NOMO-1 treated with DMSO at 0.1 percent for 48 hours (cell line): ENCODE results near the gene ELOB.

ENCODE experiments used
- DNase-seq: peaks from one replicate; lab custom pipeline; 2025; ENCODE audit not compliant: unreplicated experiment; lab: John Stamatoyannopoulos, UW

ELOB gene

GRCh38 chr16:2769675-2770056 lies 7.4 kb downstream of the ELOB start:
- DNase-seq, result no peak

GRCh38 chr16:2769100-2769529 lies 8.0 kb downstream of the ELOB start:
- DNase-seq, result no peak

GRCh38 chr16:2768403-2769089 lies 8.5 kb downstream of the ELOB start:
- no peak for DNase-seq

- no peak for DNase-seq
Measured at GRCh38 chr16:2767891-2768290, 9.2 kb downstream of the ELOB start.

- no peak for DNase-seq
Measured at GRCh38 chr16:2767140-2767731, 9.8 kb downstream of the ELOB start.

- DNase-seq, result no peak
Measured at GRCh38 chr16:2766430-2767139, 10.5 kb downstream of the ELOB start.

GRCh38 chr16:2765462-2766404 lies 11.3 kb downstream of the ELOB start:
- no peak for DNase-seq

- DNase-seq, result no peak
Measured at GRCh38 chr16:2764718-2765117, 12.4 kb downstream of the ELOB start.

GRCh38 chr16:2763173-2763572 lies 13.9 kb downstream of the ELOB start:
- DNase-seq, result no peak

- DNase-seq, result no peak
Measured at GRCh38 chr16:2762711-2763110, 14.4 kb downstream of the ELOB start.

- DNase-seq, result no peak
Measured at GRCh38 chr16:2761886-2762583, 15.0 kb downstream of the ELOB start.

GRCh38 chr16:2761472-2761871 lies 15.6 kb downstream of the ELOB start:
- DNase-seq, result no peak

- DNase-seq, result no peak
Measured at GRCh38 chr16:2757344-2757743, 19.7 kb downstream of the ELOB start.

GRCh38 chr16:2756288-2757015 lies 20.6 kb downstream of the ELOB start:
- DNase-seq, result no peak

GRCh38 chr16:2755158-2755557 lies 21.9 kb downstream of the ELOB start:
- no peak for DNase-seq

GRCh38 chr16:2753733-2754020 lies 23.4 kb downstream of the ELOB start:
- no peak for DNase-seq

GRCh38 chr16:2752850-2753732 lies 24.0 kb downstream of the ELOB start:
- peak; percentile 62 for DNase-seq

GRCh38 chr16:2752035-2752849 lies 24.8 kb downstream of the ELOB start, which contains the start of gene SRRM2:
Gene SRRM2, plus strand, starts transcription at chr16:2752638. Its CDS starts 3,727 bp downstream, at chr16:2756365.
- peak; percentile 96 for DNase-seq
